CD8-positive, alpha-beta memory T cell (primary cell): Measurements from ENCODE around the gene MEN1. TPM values are rescaled to one million over a fixed set of nuclear protein-coding genes. Genes with fewer than 3 reads are reported as not detected.
"Not testable (repeated sequence)": the region's sequence is repeated elsewhere in the genome, so short reads cannot be mapped to it uniquely, and the experiment has no call there.

Experiments
- CTCF ChIA-PET: fragments of 350-600 bp; sonication (Branson Sonifier 250); formaldehyde crosslinking; loops from one replicate; lab custom pipeline; 2021; ENCODE audit warnings: antibody characterized with exemption; lab: Charles Lee
- POLR2A ChIA-PET: fragments of 350-600 bp; sonication (Branson Sonifier 250); formaldehyde crosslinking; loops from one replicate; lab custom pipeline; 2021; ENCODE audit warnings: antibody characterized with exemption; lab: Charles Lee
- DNase-seq, 5 donors: peaks; one replicate each; pipeline versions ENCODE4 v3.0.0 to v3.0.0-alpha.2; 2020 to 2022; ENCODE audit warnings: mixed read lengths in 1 of 5
- H3K27ac ChIP-seq: one replicate; pipeline ENCODE4 v1.7.0; 2013; ENCODE audit warnings: low read depth, mild to moderate bottlenecking, low read length, moderate library complexity
- H3K27me3 ChIP-seq: 2 replicates; pipeline ENCODE4 v1.7.0; 2013; ENCODE audit warnings: low read length, mild to moderate bottlenecking; ENCODE audit not compliant: insufficient read depth, poor library complexity, severe bottlenecking
- H3K36me3 ChIP-seq: 2 replicates; pipeline ENCODE4 v1.7.0; 2013; ENCODE audit warnings: mild to moderate bottlenecking, low read length, moderate library complexity; ENCODE audit not compliant: insufficient read depth
- H3K4me1 ChIP-seq: 2 replicates; pipeline ENCODE4 v1.7.0; 2013; ENCODE audit warnings: mild to moderate bottlenecking, low read length, moderate library complexity; ENCODE audit not compliant: insufficient read depth
- H3K4me3 ChIP-seq: 2 replicates; pipeline ENCODE4 v1.7.0; 2013; ENCODE audit warnings: mild to moderate bottlenecking, low read length
- H3K9me3 ChIP-seq: 2 replicates; pipeline ENCODE4 v1.7.0; 2013; ENCODE audit warnings: mild to moderate bottlenecking, low read length
- H3K27ac Mint-ChIP-seq, 8 donors: one replicate each; pipeline ENCODE4 v1.8.0; 2020 to 2021; ENCODE audit warnings: mixed read lengths in 8 of 8, mild to moderate bottlenecking in 6 of 8, inconsistent platforms in 3 of 8, moderate library complexity in 3 of 8
- H3K27me3 Mint-ChIP-seq, 2 donors: one replicate each; pipeline ENCODE4 v1.8.0; 2020 to 2021; ENCODE audit warnings: mixed read lengths in 2 of 2, mild to moderate bottlenecking in 1 of 2, moderate library complexity in 1 of 2
- H3K36me3 Mint-ChIP-seq, 3 donors: one replicate each; pipeline ENCODE4 v1.8.0; 2020 to 2021; ENCODE audit warnings: mixed read lengths in 3 of 3, inconsistent platforms in 1 of 3, mild to moderate bottlenecking in 1 of 3
- H3K4me1 Mint-ChIP-seq, 3 donors: one replicate each; pipeline ENCODE4 v1.8.0; 2020 to 2021; ENCODE audit warnings: mixed read lengths in 3 of 3, inconsistent platforms in 1 of 3, mild to moderate bottlenecking in 1 of 3
- H3K4me3 Mint-ChIP-seq, 7 donors: one replicate each; pipeline ENCODE4 v1.8.0; 2020 to 2021; ENCODE audit warnings: mixed read lengths in 7 of 7, mild to moderate bottlenecking in 6 of 7, moderate library complexity in 4 of 7, inconsistent platforms in 2 of 7
- H3K9me3 Mint-ChIP-seq, 5 donors: one replicate each; pipeline ENCODE4 v1.8.0; 2020 to 2022; ENCODE audit warnings: mixed read lengths in 5 of 5, mild to moderate bottlenecking in 3 of 5, moderate library complexity in 2 of 5, inconsistent platforms in 1 of 5
- polyA plus RNA-seq: library from polyadenylated mRNA; unstranded; fragments of 300-500 nt; fragmentation: Illumina TruSeq; gene quantifications from one replicate; pipeline ENCODE4 v1.2.3, GENCODE V29; 2021
- total RNA-seq, 2 experiments: library from RNA; stranded (reverse); gene quantifications; one replicate each; pipeline ENCODE4 v1.2.3, GENCODE V29; 2021

Gene MEN1
- total and polyA plus RNA-seq, 3 experiments from 2014 or later = 45.0 to 47.7 (median 45.8) TPM

- POLR2A ChIA-PET = interaction anchor here (0.7 to 24.3 kb wide), 6 partner anchors 8 to 72 kb away, joined by 3 to 569 read pairs (median 16); partner anchors contain the start of genes EHD1 and SF1
- DNase-seq = peak; percentile 56 to 74 (median 65)
- H3K4me1 ChIP-seq = peaks cover 86% of the 10 kb centered on the region
- H3K27ac Mint-ChIP-seq = peak overlapping the region; percentile 91 to 100 (median 95)
- H3K36me3 Mint-ChIP-seq = peaks cover 3 to 42% (median 9%) of the 10 kb centered on the region in 3 donors
- H3K9me3 Mint-ChIP-seq = no peaks in the 10 kb centered on the region
- H3K36me3 ChIP-seq = peaks cover 5% of the 10 kb centered on the region
- H3K4me1 Mint-ChIP-seq = peaks cover 76 to 90% (median 89%) of the 10 kb centered on the region in 3 donors
- H3K4me3 Mint-ChIP-seq = peak overlapping the region in 6 of 7 donors; percentile 29 to 88 (median 68)
- peak overlapping the region; percentile 35 for H3K27ac ChIP-seq
- CTCF ChIA-PET = interaction anchor here (1.0 to 32.1 kb wide), 4 partner anchors 12 to 72 kb away, joined by 3 to 1256 read pairs (median 160); partner anchors contain the start of genes ATG2A, EHD1 and SF1
- no peaks in the 10 kb centered on the region for H3K9me3 ChIP-seq
- H3K27me3 Mint-ChIP-seq = no peaks in the 10 kb centered on the region
- H3K27me3 ChIP-seq = no peaks in the 10 kb centered on the region
- H3K4me3 ChIP-seq = no peak overlapping the region
Observed at GRCh38 chr11:64850979-64851567, 40.7 kb upstream of the MEN1 start.

- Histone ChIP-seq H3K27ac (no peak overlapping the region), H3K4me3 (no peak overlapping the region), H3K9me3 (no peaks in the 10 kb centered on the region), H3K4me1 (peaks cover 78% of the 10 kb centered on the region), H3K36me3 (peaks cover 5% of the 10 kb centered on the region), H3K27me3 (no peaks in the 10 kb centered on the region)
- no peak for DNase-seq
- Mint-ChIP-seq H3K36me3 (peaks cover 0 to 30% (median 0%) of the 10 kb centered on the region in 3 donors), H3K27me3 (no peaks in the 10 kb centered on the region), H3K27ac (peak overlapping the region; percentile 45 to 100 (median 82)), H3K4me1 (peaks cover 68 to 83% (median 83%) of the 10 kb centered on the region in 3 donors), H3K9me3 (no peaks in the 10 kb centered on the region), H3K4me3 (peak overlapping the region in 3 of 7 donors; percentile 15 to 51 (median 22))
- CTCF ChIA-PET = interaction anchor here (0.8 to 32.1 kb wide), 7 partner anchors 14 to 261 kb away, joined by 3 to 1256 read pairs (median 4); partner anchors contain the start of genes ARL2, EHD1, MAP4K2 and RASGRP2
- POLR2A ChIA-PET = interaction anchor here (1.1 to 24.3 kb wide), 6 partner anchors 9 to 45 kb away, joined by 3 to 569 read pairs (median 24); partner anchors contain the start of gene EHD1
Observed at GRCh38 chr11:64849598-64850356, 39.4 kb upstream of the MEN1 start.

- Histone ChIP-seq H3K9me3 (no peaks in the 10 kb centered on the region), H3K4me3 (no peak overlapping the region), H3K36me3 (no peaks in the 10 kb centered on the region), H3K27ac (no peak overlapping the region), H3K4me1 (peaks cover 72% of the 10 kb centered on the region), H3K27me3 (no peaks in the 10 kb centered on the region)
- Mint-ChIP-seq H3K4me3 (peak overlapping the region in 4 of 7 donors; percentile 17 to 51 (median 34)), H3K36me3 (peaks cover 0 to 23% (median 0%) of the 10 kb centered on the region in 3 donors), H3K27me3 (no peaks in the 10 kb centered on the region), H3K27ac (peak overlapping the region in 7 of 8 donors; percentile 82 to 100 (median 88)), H3K4me1 (peaks cover 64 to 77% (median 76%) of the 10 kb centered on the region in 3 donors), H3K9me3 (no peaks in the 10 kb centered on the region)
- POLR2A ChIA-PET = interaction anchor here (1.1 to 24.3 kb wide), 8 partner anchors 10 to 75 kb away, joined by 3 to 569 read pairs (median 14); partner anchors contain the start of gene EHD1
- CTCF ChIA-PET = interaction anchor here (0.8 to 32.1 kb wide), 12 partner anchors 9 to 262 kb away, joined by 3 to 1256 read pairs (median 4); partner anchors contain the start of genes ARL2, EHD1, MAP4K2 and RASGRP2
- peak in 2 of 5 donors; percentile 56 to 66 for DNase-seq
Observed at GRCh38 chr11:64848826-64849597, 38.7 kb upstream of the MEN1 start.

GRCh38 chr11:64848214-64848825 lies 38.0 kb upstream of the MEN1 start:
- peaks cover 0 to 16% (median 0%) of the 10 kb centered on the region in 3 donors for H3K36me3 Mint-ChIP-seq
- Histone ChIP-seq H3K9me3 (no peaks in the 10 kb centered on the region), H3K27ac (no peak overlapping the region), H3K27me3 (no peaks in the 10 kb centered on the region), H3K4me3 (no peak overlapping the region), H3K4me1 (peaks cover 72% of the 10 kb centered on the region), H3K36me3 (no peaks in the 10 kb centered on the region)
- POLR2A ChIA-PET = interaction anchor here (0.9 to 24.3 kb wide), 8 partner anchors 11 to 104 kb away, joined by 3 to 569 read pairs (median 14); partner anchors contain the start of gene EHD1
- H3K27ac Mint-ChIP-seq = peak overlapping the region; percentile 79 to 100 (median 88)
- CTCF ChIA-PET = interaction anchor here (0.8 to 32.1 kb wide), 18 partner anchors 8 to 280 kb away, joined by 3 to 1256 read pairs (median 4); partner anchors contain the start of genes ARL2, EHD1, MAP4K2 and PPP2R5B
- H3K9me3 Mint-ChIP-seq = no peaks in the 10 kb centered on the region
- no peaks in the 10 kb centered on the region for H3K27me3 Mint-ChIP-seq
- no peak for DNase-seq
- peak overlapping the region in 4 of 7 donors; percentile 15 to 44 (median 26) for H3K4me3 Mint-ChIP-seq
- H3K4me1 Mint-ChIP-seq = peaks cover 61 to 76% (median 74%) of the 10 kb centered on the region in 3 donors

- H3K36me3 ChIP-seq = no peaks in the 10 kb centered on the region
- Mint-ChIP-seq H3K4me1 (peaks cover 52 to 68% (median 62%) of the 10 kb centered on the region in 3 donors), H3K36me3 (peaks cover 0 to 6% (median 0%) of the 10 kb centered on the region in 3 donors), H3K9me3 (no peaks in the 10 kb centered on the region), H3K27ac (peak overlapping the region; percentile 26 to 84 (median 75)), H3K27me3 (no peaks in the 10 kb centered on the region), H3K4me3 (peak overlapping the region in 5 of 7 donors; percentile 33 to 81 (median 47))
- ChIA-PET POLR2A (interaction anchor here (0.8 to 24.3 kb wide), 5 partner anchors 12 to 47 kb away, joined by 4 to 569 read pairs (median 29); partner anchors contain the start of gene EHD1), CTCF (interaction anchor here (0.7 to 32.1 kb wide), 24 partner anchors 7 to 281 kb away, joined by 3 to 1256 read pairs (median 4); partner anchors contain the start of genes ARL2, EHD1, MAP4K2 and PPP2R5B)
- no peaks in the 10 kb centered on the region for H3K27me3 ChIP-seq
- DNase-seq = peak; percentile 85 to 94 (median 90)
- no peak overlapping the region for H3K27ac ChIP-seq
- H3K4me1 ChIP-seq = peaks cover 62% of the 10 kb centered on the region
- no peak overlapping the region for H3K4me3 ChIP-seq
- no peaks in the 10 kb centered on the region for H3K9me3 ChIP-seq
Observed at GRCh38 chr11:64846998-64847666, 36.8 kb upstream of the MEN1 start.

GRCh38 chr11:64845776-64846129 lies 35.4 kb upstream of the MEN1 start:
- POLR2A ChIA-PET = interaction anchor here (0.7 to 3.8 kb wide), 6 partner anchors 19 to 102 kb away, joined by 3 to 19 read pairs (median 4); partner anchors contain the start of genes EHD1 and RASGRP2

More at GRCh38 chr11:64845776-64846129, 35.4 kb upstream of the MEN1 start:
- not testable (repeated sequence) for DNase-seq, H3K9me3 Mint-ChIP-seq, H3K27me3 Mint-ChIP-seq, H3K27ac ChIP-seq, H3K9me3 ChIP-seq, H3K27me3 ChIP-seq, H3K36me3 ChIP-seq, H3K36me3 Mint-ChIP-seq, H3K4me3 ChIP-seq
- H3K4me1 Mint-ChIP-seq = peaks cover 39 to 55% (median 48%) of the 10 kb centered on the region in 3 donors
- H3K4me1 ChIP-seq = peaks cover 48% of the 10 kb centered on the region
- CTCF ChIA-PET = interaction anchor here (0.6 to 32.1 kb wide), 8 partner anchors 9 to 660 kb away, joined by 3 to 1256 read pairs (median 6); partner anchors contain the start of genes EHD1 and RASGRP2
- H3K4me3 Mint-ChIP-seq = peak overlapping the region in 4 of 7 donors; percentile 32 to 75 (median 70)
- peak overlapping the region in 3 of 8 donors; percentile 23 to 67 (median 61) for H3K27ac Mint-ChIP-seq
